ENCODE measurements around the gene MIEF2. TPM values are rescaled to one million over a fixed set of nuclear protein-coding genes. Genes with fewer than 3 reads are reported as not detected.

The MIEF2 gene
- total and polyA plus RNA-seq, 12 donors, result 4.1 to 46.6 (median 22.9) TPM

- WGBS, 4 donors, result 0 to 1% (median 0%) methylated on average over 15 to 39 of the region's 39 CpGs
- DNase-seq, result peak in 1 of 7 donors; percentile 60
- no peaks in the 10 kb centered on the region for H3K27me3 ChIP-seq
- H3K4me3 ChIP-seq, result peak overlapping the region; percentile 49 to 84 (median 54)
- H3K4me1 ChIP-seq (replicated peaks in 1 of 2), result peaks cover 16 to 60% of the 10 kb centered on the region in 2 donors
- peak overlapping the region; percentile 14 to 95 (median 94) for H3K27ac ChIP-seq
- no peak for TF ChIP-seq POLR2A (IDR thresholded peaks at IDR 0.05)
- TF ChIP-seq, protein P1, sequence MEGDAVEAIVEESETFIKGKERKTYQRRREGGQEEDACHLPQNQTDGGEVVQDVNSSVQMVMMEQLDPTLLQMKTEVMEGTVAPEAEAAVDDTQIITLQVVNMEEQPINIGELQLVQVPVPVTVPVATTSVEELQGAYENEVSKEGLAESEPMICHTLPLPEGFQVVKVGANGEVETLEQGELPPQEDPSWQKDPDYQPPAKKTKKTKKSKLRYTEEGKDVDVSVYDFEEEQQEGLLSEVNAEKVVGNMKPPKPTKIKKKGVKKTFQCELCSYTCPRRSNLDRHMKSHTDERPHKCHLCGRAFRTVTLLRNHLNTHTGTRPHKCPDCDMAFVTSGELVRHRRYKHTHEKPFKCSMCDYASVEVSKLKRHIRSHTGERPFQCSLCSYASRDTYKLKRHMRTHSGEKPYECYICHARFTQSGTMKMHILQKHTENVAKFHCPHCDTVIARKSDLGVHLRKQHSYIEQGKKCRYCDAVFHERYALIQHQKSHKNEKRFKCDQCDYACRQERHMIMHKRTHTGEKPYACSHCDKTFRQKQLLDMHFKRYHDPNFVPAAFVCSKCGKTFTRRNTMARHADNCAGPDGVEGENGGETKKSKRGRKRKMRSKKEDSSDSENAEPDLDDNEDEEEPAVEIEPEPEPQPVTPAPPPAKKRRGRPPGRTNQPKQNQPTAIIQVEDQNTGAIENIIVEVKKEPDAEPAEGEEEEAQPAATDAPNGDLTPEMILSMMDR (IDR thresholded peaks at IDR 0.05), result no peak
- intact Hi-C loops (cut with DNase I), result no loop called here
- peaks cover 0 to 21% of the 10 kb centered on the region in 2 donors for H3K36me3 ChIP-seq (replicated peaks in 1 of 2)
- no peaks in the 10 kb centered on the region for H3K9me3 ChIP-seq (replicated peaks in 1 of 3)
Observed at GRCh38 chr17:18314059-18314730, 53.7 kb downstream of the MIEF2 start.

GRCh38 chr17:18314731-18315561, 54.5 kb downstream of the MIEF2 start, which contains the start of the genes SMCR8 and TOP3A:
SMCR8 (plus strand) TSS chr17:18315293; CDS start chr17:18315790, 497 bp downstream.
TOP3A (minus strand) TSS chr17:18314994; CDS start chr17:18314778, 216 bp downstream.
- Histone ChIP-seq H3K27ac (peak within 1 kb of the TSS; percentile 78 to 95 (median 94)), H3K27me3 (no peaks in the 10 kb centered on the region), H3K4me1 (replicated peaks in 1 of 2) (peaks cover 16 to 67% of the 10 kb centered on the region in 2 donors), H3K9me3 (replicated peaks in 1 of 3) (no peaks in the 10 kb centered on the region), H3K4me3 (peak within 1 kb of the TSS; percentile 52 to 84 (median 70)), H3K36me3 (replicated peaks in 1 of 2) (peaks cover 0 to 23% of the 10 kb centered on the region in 2 donors)
- 0 to 1% (median 0%) methylated on average over 27 to 78 of the region's 78 CpGs for WGBS, 4 donors
- TF ChIP-seq POLR2A (IDR thresholded peaks at IDR 0.05), result peak; percentile 54 to 82
- TF ChIP-seq, protein P1 (IDR thresholded peaks at IDR 0.05), result peak in 2 of 6 experiments; percentile 32 to 41
- intact Hi-C loops (cut with DNase I), result no loop called here
- peak; percentile 97 to 99 (median 98) for DNase-seq

DNA sequence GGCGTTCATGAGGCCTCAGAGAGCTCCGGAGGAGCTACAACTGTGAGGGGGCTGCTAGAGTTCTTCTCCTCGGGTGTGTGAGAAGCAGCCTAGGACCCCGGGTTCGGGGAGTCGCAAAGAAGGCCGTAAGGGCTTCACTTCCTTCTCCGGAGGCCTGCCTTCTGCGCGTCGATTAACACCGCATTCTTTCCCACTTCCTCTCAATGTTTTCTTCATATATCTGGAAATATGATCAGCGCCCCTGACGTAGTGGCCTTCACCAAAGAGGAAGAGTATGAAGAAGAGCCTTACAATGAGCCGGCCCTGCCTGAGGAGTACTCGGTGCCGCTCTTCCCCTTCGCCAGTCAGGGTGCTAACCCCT, 55.1 kb downstream of the MIEF2 start:
- Histone ChIP-seq H3K27me3 (no peaks in the 10 kb centered on the region), H3K4me3 (peak overlapping the region; percentile 52 to 84 (median 70)), H3K36me3 (replicated peaks in 1 of 2) (peaks cover 0 to 28% of the 10 kb centered on the region in 2 donors), H3K27ac (peak overlapping the region; percentile 78 to 95 (median 94)), H3K9me3 (replicated peaks in 1 of 3) (no peaks in the 10 kb centered on the region), H3K4me1 (replicated peaks in 1 of 2) (peaks cover 16 to 73% of the 10 kb centered on the region in 2 donors)
- TF ChIP-seq, protein P1 (IDR thresholded peaks at IDR 0.05), result no peak
- no peak for TF ChIP-seq POLR2A (IDR thresholded peaks at IDR 0.05)
- 1 to 14% (median 7%) methylated on average over 14 to 18 of the region's 18 CpGs for WGBS, 4 donors
- intact Hi-C loops (cut with DNase I), result no loop called here
- peak in 4 of 7 donors; percentile 32 to 41 (median 38) for DNase-seq

DNA sequence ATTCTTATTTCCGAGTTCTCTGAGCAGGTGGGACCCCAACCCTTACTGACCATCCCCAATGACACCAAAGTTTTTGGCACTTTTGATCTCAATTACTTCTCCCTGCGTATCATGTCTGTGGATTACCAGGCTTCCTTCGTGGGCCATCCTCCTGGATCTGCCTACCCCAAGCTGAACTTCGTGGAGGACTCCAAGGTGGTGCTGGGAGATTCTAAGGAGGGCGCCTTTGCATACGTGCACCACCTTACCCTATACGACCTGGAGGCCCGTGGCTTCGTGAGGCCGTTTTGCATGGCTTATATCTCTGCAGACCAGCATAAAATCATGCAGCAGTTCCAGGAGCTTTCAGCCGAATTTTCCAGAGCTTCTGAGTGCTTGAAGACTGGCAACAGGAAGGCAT, 55.5 kb downstream of the MIEF2 start:
- intact Hi-C loops (cut with DNase I), result no loop called here
- no peak for DNase-seq
- WGBS, 4 donors, result 75 to 82% (median 77%) methylated on average over 11 of the region's 11 CpGs
- TF ChIP-seq POLR2A (IDR thresholded peaks at IDR 0.05), result no peak
- TF ChIP-seq, protein P1 (IDR thresholded peaks at IDR 0.05), result no peak
- Histone ChIP-seq H3K9me3 (replicated peaks in 1 of 3) (no peaks in the 10 kb centered on the region), H3K4me1 (replicated peaks in 1 of 2) (peaks cover 16 to 74% of the 10 kb centered on the region in 2 donors), H3K27ac (peak overlapping the region in 4 of 5 donors; percentile 78 to 95 (median 89)), H3K4me3 (peak overlapping the region in 3 of 4 donors; percentile 52 to 84 (median 60)), H3K36me3 (replicated peaks in 1 of 2) (peaks cover 0 to 32% of the 10 kb centered on the region in 2 donors), H3K27me3 (no peaks in the 10 kb centered on the region)
